Progenitor cell of endocrine pancreas (in vitro differentiated cells): Measurements from ENCODE around the gene PAX3. TPM values are rescaled to one million over a fixed set of nuclear protein-coding genes. Genes with fewer than 3 reads are reported as not detected.

Experiments
- DNase-seq: peaks from one replicate; pipeline ENCODE4 v3.0.0; 2021; ENCODE audit warnings: low spot score; ENCODE audit not compliant: unreplicated experiment
- H3K27ac Mint-ChIP-seq: 2 replicates; pipeline ENCODE4 v1.8.0; 2021; ENCODE audit warnings: mild to moderate bottlenecking, moderate library complexity, mixed read lengths
- H3K27me3 Mint-ChIP-seq: 2 replicates; pipeline ENCODE4 v1.8.0; 2021; ENCODE audit warnings: mixed read lengths
- H3K36me3 Mint-ChIP-seq: 2 replicates; pipeline ENCODE4 v1.8.0; 2022; ENCODE audit warnings: mixed read lengths; ENCODE audit not compliant: insufficient read depth
- H3K4me1 Mint-ChIP-seq: 2 replicates; pipeline ENCODE4 v1.8.0; 2021; ENCODE audit warnings: low read depth, mixed read lengths
- H3K4me3 Mint-ChIP-seq: 2 replicates; pipeline ENCODE4 v1.8.0; 2021; ENCODE audit warnings: low read depth, mild to moderate bottlenecking, moderate library complexity, mixed read lengths
- H3K9me3 Mint-ChIP-seq: 2 replicates; pipeline ENCODE4 v1.8.0; 2021; ENCODE audit warnings: low read depth, mixed read lengths
- CTCF ChIP-seq: fragments of 200-600 bp; sonication (generic); IDR thresholded peaks from one replicate; pipeline ENCODE4 v1.5.0; 2021; ENCODE audit warnings: antibody characterized with exemption, mild to moderate bottlenecking; ENCODE audit not compliant: unreplicated experiment
- total RNA-seq: library from RNA; stranded (reverse); gene quantifications from 2 replicates; pipeline ENCODE4 v1.2.1, GENCODE V29; 2021

PAX3 gene
- total RNA-seq, 1 donor from 2014 or later: not detected

- Mint-ChIP-seq H3K27me3 (peaks cover 69% of the 10 kb centered on the region), H3K27ac (no peak overlapping the region), H3K36me3 (no peaks in the 10 kb centered on the region), H3K4me1 (peaks cover 8% of the 10 kb centered on the region), H3K4me3 (no peak overlapping the region), H3K9me3 (no peaks in the 10 kb centered on the region)
- no peak for DNase-seq
- no peak for TF ChIP-seq CTCF
Observed at GRCh38 chr2:222193328-222193983, 105.3 kb downstream of the PAX3 start.

GRCh38 chr2:222180619-222181018, 118.2 kb downstream of the PAX3 start:
- Mint-ChIP-seq H3K4me1 (peaks cover 7% of the 10 kb centered on the region), H3K4me3 (no peak overlapping the region), H3K36me3 (no peaks in the 10 kb centered on the region), H3K9me3 (no peaks in the 10 kb centered on the region), H3K27me3 (peaks cover 55% of the 10 kb centered on the region), H3K27ac (no peak overlapping the region)
- TF ChIP-seq CTCF: no peak
- DNase-seq: no peak

- Mint-ChIP-seq H3K27me3 (peaks cover 57% of the 10 kb centered on the region), H3K4me3 (no peak overlapping the region), H3K4me1 (peaks cover 8% of the 10 kb centered on the region), H3K9me3 (no peaks in the 10 kb centered on the region), H3K36me3 (no peaks in the 10 kb centered on the region), H3K27ac (no peak overlapping the region)
- no peak for DNase-seq
- no peak for TF ChIP-seq CTCF
Observed at GRCh38 chr2:222179592-222179991, 119.2 kb downstream of the PAX3 start.

GRCh38 chr2:222178450-222178849, 120.3 kb downstream of the PAX3 start:
- no peak overlapping the region for H3K4me3 Mint-ChIP-seq
- peaks cover 58% of the 10 kb centered on the region for H3K27me3 Mint-ChIP-seq
- no peaks in the 10 kb centered on the region for H3K36me3 Mint-ChIP-seq
- no peak overlapping the region for H3K27ac Mint-ChIP-seq
- TF ChIP-seq CTCF: no peak
- no peak for DNase-seq
- peaks cover 13% of the 10 kb centered on the region for H3K4me1 Mint-ChIP-seq
- no peaks in the 10 kb centered on the region for H3K9me3 Mint-ChIP-seq

GRCh38 chr2:222176890-222177289, 121.9 kb downstream of the PAX3 start:
- Mint-ChIP-seq H3K4me1 (peaks cover 13% of the 10 kb centered on the region), H3K27me3 (peaks cover 59% of the 10 kb centered on the region)
- DNase-seq: no peak

More at GRCh38 chr2:222176890-222177289, 121.9 kb downstream of the PAX3 start:
- no peaks in the 10 kb centered on the region for H3K36me3 Mint-ChIP-seq
- no peak overlapping the region for H3K4me3 Mint-ChIP-seq
- no peak overlapping the region for H3K27ac Mint-ChIP-seq
- TF ChIP-seq CTCF: no peak
- no peaks in the 10 kb centered on the region for H3K9me3 Mint-ChIP-seq
